Transverse colon (tissue), 4 donors: ENCODE data around the gene KRT72.

Source experiments
- EP300 ChIP-seq: sonication (generic); formaldehyde crosslinking; IDR thresholded peaks from one replicate; pipeline ENCODE4 v1.6.1; 2017; ENCODE audit warnings: antibody characterized with exemption, low read depth
- POLR2A ChIP-seq: fragments of 450-650 bp; IDR thresholded peaks from one replicate; pipeline ENCODE4 v1.6.1; 2016; ENCODE audit warnings: antibody characterized with exemption, mild to moderate bottlenecking, moderate library complexity
- POLR2AphosphoS5 ChIP-seq, 3 donors: sonication (generic); formaldehyde crosslinking; IDR thresholded peaks; one replicate each; pipeline ENCODE4 v1.6.1; 2016; ENCODE audit warnings: antibody characterized with exemption in 3 of 3
- TF ChIP-seq, protein P1 (sequence below), 5 experiments: fragments of 200-600 bp in 3 of 5; fragments of 450-650 bp in 2 of 5; sonication (generic) in 3 of 5; IDR thresholded peaks; 1 replicate in 2 of 5; 2 replicates in 3 of 5; pipeline ENCODE4 v1.5.1; 2016 to 2017; ENCODE audit warnings: antibody characterized with exemption in 5 of 5, inconsistent platforms in 3 of 5, mild to moderate bottlenecking in 2 of 5, moderate library complexity in 1 of 5

DNA sequence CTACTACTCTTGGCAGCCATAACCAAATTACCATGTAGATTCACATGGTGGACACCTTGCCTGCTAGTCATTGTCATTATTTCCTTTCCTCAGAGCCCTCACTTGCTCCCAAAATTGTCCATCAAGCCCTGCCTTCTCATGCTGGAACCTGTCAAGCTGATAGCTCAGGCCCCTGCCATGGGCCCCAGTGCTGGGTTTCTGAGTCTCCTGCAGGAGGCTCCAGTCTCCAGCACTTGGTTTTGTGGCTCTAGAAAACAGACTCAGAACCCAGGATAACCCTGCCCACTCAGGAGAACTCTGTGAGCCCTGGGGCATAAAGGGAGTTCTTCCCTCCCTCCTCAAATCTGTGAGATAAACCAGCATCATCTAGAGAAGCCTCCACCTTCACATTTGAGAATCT is 59.1 kb downstream of the KRT72 start:
- TF ChIP-seq, protein P1, sequence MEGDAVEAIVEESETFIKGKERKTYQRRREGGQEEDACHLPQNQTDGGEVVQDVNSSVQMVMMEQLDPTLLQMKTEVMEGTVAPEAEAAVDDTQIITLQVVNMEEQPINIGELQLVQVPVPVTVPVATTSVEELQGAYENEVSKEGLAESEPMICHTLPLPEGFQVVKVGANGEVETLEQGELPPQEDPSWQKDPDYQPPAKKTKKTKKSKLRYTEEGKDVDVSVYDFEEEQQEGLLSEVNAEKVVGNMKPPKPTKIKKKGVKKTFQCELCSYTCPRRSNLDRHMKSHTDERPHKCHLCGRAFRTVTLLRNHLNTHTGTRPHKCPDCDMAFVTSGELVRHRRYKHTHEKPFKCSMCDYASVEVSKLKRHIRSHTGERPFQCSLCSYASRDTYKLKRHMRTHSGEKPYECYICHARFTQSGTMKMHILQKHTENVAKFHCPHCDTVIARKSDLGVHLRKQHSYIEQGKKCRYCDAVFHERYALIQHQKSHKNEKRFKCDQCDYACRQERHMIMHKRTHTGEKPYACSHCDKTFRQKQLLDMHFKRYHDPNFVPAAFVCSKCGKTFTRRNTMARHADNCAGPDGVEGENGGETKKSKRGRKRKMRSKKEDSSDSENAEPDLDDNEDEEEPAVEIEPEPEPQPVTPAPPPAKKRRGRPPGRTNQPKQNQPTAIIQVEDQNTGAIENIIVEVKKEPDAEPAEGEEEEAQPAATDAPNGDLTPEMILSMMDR (IDR thresholded peaks at IDR 0.05) = no peak
- TF ChIP-seq POLR2A = no peak
- TF ChIP-seq POLR2AphosphoS5 (IDR thresholded peaks at IDR 0.05) = no peak
- no peak for TF ChIP-seq EP300
